Breast epithelium (tissue), 3 donors: ENCODE results near the gene RFX3.

Experiments
- CTCF ChIP-seq, 3 donors: fragments of 450-650 bp; IDR thresholded peaks; one replicate each; pipeline ENCODE4 v1.5.1; 2016 to 2017; ENCODE audit warnings: antibody characterized with exemption in 3 of 3, mild to moderate bottlenecking in 3 of 3, moderate library complexity in 3 of 3
- POLR2A ChIP-seq: fragments of 450-650 bp; IDR thresholded peaks from one replicate; pipeline ENCODE4 v1.6.1; 2016; ENCODE audit warnings: antibody characterized with exemption, mild to moderate bottlenecking, moderate library complexity
- POLR2AphosphoS5 ChIP-seq, 3 donors: sonication (generic); formaldehyde crosslinking; IDR thresholded peaks; one replicate each; pipeline ENCODE4 v1.6.1; 2017; ENCODE audit warnings: antibody characterized with exemption in 3 of 3

DNA sequence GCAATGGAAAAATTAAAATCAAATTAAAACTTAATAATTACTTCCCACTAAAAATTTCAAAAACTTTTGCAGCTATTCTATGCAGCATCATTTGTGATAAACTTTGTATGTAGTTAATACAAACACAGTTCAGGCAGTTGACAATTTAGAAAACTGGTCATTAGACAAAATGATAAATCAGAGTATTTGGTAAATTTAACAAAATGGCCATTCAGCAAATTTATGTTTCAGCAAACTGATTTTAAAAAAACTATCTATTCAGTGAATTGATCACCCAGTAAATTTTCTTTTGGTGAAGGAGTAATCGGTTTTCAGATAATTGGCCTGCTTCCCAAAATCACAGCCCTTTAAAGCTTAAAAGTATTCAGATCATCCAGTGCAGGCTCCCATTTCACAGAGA, 116.3 kb downstream of the RFX3 start:
- TF ChIP-seq CTCF (IDR thresholded peaks at IDR 0.05): no peak
- no peak for TF ChIP-seq POLR2AphosphoS5 (IDR thresholded peaks at IDR 0.05)
- no peak for TF ChIP-seq POLR2A
